GM12878 (cell line): ENCODE measurements around the gene KDM5B. TPM values are rescaled to one million over a fixed set of nuclear protein-coding genes. Genes with fewer than 3 reads are reported as not detected.

ENCODE experiments used
- CEBPB ChIP-seq, 2 experiments: fragments of 150-350 bp in 1 of 2; IDR thresholded peaks; 2 replicates each; pipeline ENCODE4 v1.6.1; 2012 to 2014; ENCODE audit warnings: low read depth in 2 of 2, low read length in 2 of 2, borderline replicate concordance in 1 of 2, inconsistent platforms in 1 of 2
- SUPT20H ChIP-seq: IDR thresholded peaks from 2 replicates; pipeline ENCODE4 v1.6.1; 2011; ENCODE audit warnings: low read depth, mild to moderate bottlenecking, low read length, moderate library complexity, borderline replicate concordance; ENCODE audit not compliant: control insufficient read depth
- TARDBP ChIP-seq: IDR thresholded peaks from 2 replicates; pipeline ENCODE4 v1.6.1; 2016; ENCODE audit warnings: borderline replicate concordance
- polyA plus RNA-seq, 11 experiments: library from polyadenylated mRNA; depleted of rRNA in 4 of 11; unstranded in 6 of 11; stranded (reverse) in 5 of 11; fragments of >200 nt; fragmentation: Nextera tagmentation in 4 of 11; fragmentation: Illumina TruSeq in 1 of 11; extraction: Ambion mirVana in 4 of 11; extraction: Trizol in 1 of 11; gene quantifications; 1 replicate in 1 of 11; 2 replicates in 10 of 11; pipeline versions ENCODE4 v1.2.1 to v1.2.3, GENCODE V29; 2011 to 2016; ENCODE audit warnings: inconsistent platforms in 2 of 11, missing spikeins in 2 of 11, low read depth in 1 of 11
- total RNA-seq, 4 experiments: library from RNA; depleted of rRNA in 3 of 4; stranded (reverse); fragments of >200 nt in 3 of 4; fragmentation: Illumina TruSeq in 1 of 4; extraction: Trizol in 1 of 4; gene quantifications; 2 replicates each; pipeline versions ENCODE4 v1.2.1 to v1.2.3, GENCODE V29; 2013 to 2021
- TF ChIP-seq, protein P1 (sequence below): fragments of 450-650 bp; IDR thresholded peaks from 2 replicates; pipeline ENCODE4 v1.6.1; 2017; ENCODE audit warnings: mild to moderate bottlenecking, moderate library complexity
- TF ChIP-seq, protein P2 (sequence below): fragments of 450-650 bp; IDR thresholded peaks from 2 replicates; pipeline ENCODE4 v1.6.1; 2016; ENCODE audit warnings: mild to moderate bottlenecking
- TF ChIP-seq, protein P3 (sequence below): fragments of 450-650 bp; IDR thresholded peaks from 2 replicates; pipeline ENCODE4 v1.6.1; 2018; ENCODE audit warnings: borderline replicate concordance, mild to moderate bottlenecking; ENCODE audit not compliant: partially characterized antibody

KDM5B gene
- total and polyA plus RNA-seq, 10 of the 15 experiments (the other 5 are each of a cell fraction or from before 2014, with no cell fraction given): 1.7 to 26.6 (median 8.1) TPM

DNA sequence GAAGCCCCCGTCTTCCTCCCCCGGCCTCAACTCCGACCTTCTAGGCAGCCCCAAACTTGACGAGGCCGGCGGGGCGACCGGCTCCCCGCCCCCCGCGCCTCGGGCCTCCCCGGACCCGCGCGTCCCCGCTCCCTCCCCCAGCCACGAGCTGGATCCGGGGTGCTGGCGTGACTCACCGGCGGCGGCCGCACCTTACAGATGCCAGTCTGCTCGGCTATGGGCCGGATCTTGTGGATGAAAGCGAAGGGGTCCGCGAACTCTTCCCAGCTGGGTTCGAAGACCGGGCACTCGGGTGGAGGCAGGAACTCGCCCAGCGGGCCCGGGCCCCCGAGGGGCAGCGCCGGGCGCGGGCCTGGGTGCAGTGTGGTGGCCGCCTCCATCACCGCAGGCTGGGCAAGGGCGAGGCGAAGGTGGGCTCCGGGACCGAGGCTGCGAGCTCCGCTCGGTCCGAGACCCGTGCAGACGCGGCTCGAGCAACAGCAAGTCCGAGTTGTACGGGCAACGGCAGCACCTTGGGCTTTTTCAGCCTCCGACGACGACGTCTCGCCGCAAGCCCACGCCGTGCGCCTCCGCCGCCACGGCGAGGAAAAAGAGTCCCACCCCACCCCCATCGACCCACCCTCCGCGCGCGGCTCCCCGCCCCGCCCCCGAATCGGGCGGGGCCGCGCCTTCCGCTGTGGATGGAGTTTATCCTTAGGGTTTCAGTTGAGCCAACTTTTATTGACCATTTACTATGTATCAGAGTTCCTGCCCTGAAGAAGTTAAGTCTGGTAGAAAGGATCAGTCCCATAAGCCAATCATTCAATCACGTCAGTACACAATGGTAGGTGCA lies at the start of gene KDM5B (continued):
- TF ChIP-seq, protein P1, sequence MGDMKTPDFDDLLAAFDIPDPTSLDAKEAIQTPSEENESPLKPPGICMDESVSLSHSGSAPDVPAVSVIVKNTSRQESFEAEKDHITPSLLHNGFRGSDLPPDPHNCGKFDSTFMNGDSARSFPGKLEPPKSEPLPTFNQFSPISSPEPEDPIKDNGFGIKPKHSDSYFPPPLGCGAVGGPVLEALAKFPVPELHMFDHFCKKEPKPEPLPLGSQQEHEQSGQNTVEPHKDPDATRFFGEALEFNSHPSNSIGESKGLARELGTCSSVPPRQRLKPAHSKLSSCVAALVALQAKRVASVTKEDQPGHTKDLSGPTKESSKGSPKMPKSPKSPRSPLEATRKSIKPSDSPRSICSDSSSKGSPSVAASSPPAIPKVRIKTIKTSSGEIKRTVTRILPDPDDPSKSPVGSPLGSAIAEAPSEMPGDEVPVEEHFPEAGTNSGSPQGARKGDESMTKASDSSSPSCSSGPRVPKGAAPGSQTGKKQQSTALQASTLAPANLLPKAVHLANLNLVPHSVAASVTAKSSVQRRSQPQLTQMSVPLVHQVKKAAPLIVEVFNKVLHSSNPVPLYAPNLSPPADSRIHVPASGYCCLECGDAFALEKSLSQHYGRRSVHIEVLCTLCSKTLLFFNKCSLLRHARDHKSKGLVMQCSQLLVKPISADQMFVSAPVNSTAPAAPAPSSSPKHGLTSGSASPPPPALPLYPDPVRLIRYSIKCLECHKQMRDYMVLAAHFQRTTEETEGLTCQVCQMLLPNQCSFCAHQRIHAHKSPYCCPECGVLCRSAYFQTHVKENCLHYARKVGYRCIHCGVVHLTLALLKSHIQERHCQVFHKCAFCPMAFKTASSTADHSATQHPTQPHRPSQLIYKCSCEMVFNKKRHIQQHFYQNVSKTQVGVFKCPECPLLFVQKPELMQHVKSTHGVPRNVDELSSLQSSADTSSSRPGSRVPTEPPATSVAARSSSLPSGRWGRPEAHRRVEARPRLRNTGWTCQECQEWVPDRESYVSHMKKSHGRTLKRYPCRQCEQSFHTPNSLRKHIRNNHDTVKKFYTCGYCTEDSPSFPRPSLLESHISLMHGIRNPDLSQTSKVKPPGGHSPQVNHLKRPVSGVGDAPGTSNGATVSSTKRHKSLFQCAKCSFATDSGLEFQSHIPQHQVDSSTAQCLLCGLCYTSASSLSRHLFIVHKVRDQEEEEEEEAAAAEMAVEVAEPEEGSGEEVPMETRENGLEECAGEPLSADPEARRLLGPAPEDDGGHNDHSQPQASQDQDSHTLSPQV: no peak
- no peak for TF ChIP-seq CEBPB (IDR thresholded peaks at IDR 0.05; ENCODE audit: borderline replicate concordance in 1 of 2, low read depth in 2 of 2, low read length in 2 of 2)
- no peak for TF ChIP-seq SUPT20H
- TF ChIP-seq, protein P2, sequence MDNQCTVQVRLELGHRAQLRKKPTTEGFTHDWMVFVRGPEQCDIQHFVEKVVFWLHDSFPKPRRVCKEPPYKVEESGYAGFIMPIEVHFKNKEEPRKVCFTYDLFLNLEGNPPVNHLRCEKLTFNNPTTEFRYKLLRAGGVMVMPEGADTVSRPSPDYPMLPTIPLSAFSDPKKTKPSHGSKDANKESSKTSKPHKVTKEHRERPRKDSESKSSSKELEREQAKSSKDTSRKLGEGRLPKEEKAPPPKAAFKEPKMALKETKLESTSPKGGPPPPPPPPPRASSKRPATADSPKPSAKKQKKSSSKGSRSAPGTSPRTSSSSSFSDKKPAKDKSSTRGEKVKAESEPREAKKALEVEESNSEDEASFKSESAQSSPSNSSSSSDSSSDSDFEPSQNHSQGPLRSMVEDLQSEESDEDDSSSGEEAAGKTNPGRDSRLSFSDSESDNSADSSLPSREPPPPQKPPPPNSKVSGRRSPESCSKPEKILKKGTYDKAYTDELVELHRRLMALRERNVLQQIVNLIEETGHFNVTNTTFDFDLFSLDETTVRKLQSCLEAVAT: no peak
- TF ChIP-seq, protein P3, sequence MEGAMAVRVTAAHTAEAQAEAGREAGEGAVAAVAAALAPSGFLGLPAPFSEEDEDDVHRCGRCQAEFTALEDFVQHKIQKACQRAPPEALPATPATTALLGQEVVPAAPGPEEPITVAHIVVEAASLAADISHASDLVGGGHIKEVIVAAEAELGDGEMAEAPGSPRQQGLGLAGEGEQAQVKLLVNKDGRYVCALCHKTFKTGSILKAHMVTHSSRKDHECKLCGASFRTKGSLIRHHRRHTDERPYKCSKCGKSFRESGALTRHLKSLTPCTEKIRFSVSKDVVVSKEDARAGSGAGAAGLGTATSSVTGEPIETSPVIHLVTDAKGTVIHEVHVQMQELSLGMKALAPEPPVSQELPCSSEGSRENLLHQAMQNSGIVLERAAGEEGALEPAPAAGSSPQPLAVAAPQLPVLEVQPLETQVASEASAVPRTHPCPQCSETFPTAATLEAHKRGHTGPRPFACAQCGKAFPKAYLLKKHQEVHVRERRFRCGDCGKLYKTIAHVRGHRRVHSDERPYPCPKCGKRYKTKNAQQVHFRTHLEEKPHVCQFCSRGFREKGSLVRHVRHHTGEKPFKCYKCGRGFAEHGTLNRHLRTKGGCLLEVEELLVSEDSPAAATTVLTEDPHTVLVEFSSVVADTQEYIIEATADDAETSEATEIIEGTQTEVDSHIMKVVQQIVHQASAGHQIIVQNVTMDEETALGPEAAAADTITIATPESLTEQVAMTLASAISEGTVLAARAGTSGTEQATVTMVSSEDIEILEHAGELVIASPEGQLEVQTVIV: no peak
- peak; percentile 56; the same call in 1 of the 2 replicates for TF ChIP-seq TARDBP
